Measurements from ENCODE around the gene ZFYVE16. TPM values are rescaled to one million over a fixed set of nuclear protein-coding genes. Genes with fewer than 3 reads are reported as not detected.
"Not testable (repeated sequence)": the region's sequence is repeated elsewhere in the genome, so short reads cannot be mapped to it uniquely, and the experiment has no call there.

ZFYVE16 gene
- total RNA-seq, 2 experiments from 2014 or later: 11.2 to 11.8 TPM

- DNase-seq (no peak), ATAC-seq (no peak)
- no peak overlapping the region for H3K27ac Mint-ChIP-seq
- intact Hi-C loops (cut with DNase I, micrococcal nuclease): no loop called here
- CTCF ChIA-PET: interaction anchor here (1.4 kb wide), 1 partner anchor 82 kb away, joined by 3 read pairs; no protein-coding TSS in a partner anchor
- H3K4me3 Mint-ChIP-seq: no peak overlapping the region
- POLR2A ChIA-PET: no interaction called here
- peaks cover 24% of the 10 kb centered on the region for H3K27me3 Mint-ChIP-seq
- peaks cover 3% of the 10 kb centered on the region for H3K9me3 Mint-ChIP-seq (ENCODE audit: low read depth)
- H3K4me1 Mint-ChIP-seq: peaks cover 6% of the 10 kb centered on the region
- H3K36me3 Mint-ChIP-seq (ENCODE audit: low read depth): no peaks in the 10 kb centered on the region
Measured at GRCh38 chr5:80389580-80389979, 18.3 kb upstream of the ZFYVE16 start.

GRCh38 chr5:80390413-80390812 lies 17.5 kb upstream of the ZFYVE16 start:
- H3K9me3 Mint-ChIP-seq (ENCODE audit: low read depth); DNase-seq; H3K4me3 Mint-ChIP-seq; H3K4me1 Mint-ChIP-seq; intact Hi-C loops (cut with DNase I, micrococcal nuclease); H3K36me3 Mint-ChIP-seq (ENCODE audit: low read depth); ATAC-seq; H3K27ac Mint-ChIP-seq; CTCF ChIA-PET; POLR2A ChIA-PET: not testable (repeated sequence)
- H3K27me3 Mint-ChIP-seq: peaks cover 24% of the 10 kb centered on the region

- CTCF ChIA-PET; intact Hi-C loops (cut with DNase I, micrococcal nuclease); H3K9me3 Mint-ChIP-seq (ENCODE audit: low read depth); POLR2A ChIA-PET; ATAC-seq; H3K36me3 Mint-ChIP-seq (ENCODE audit: low read depth); H3K27ac Mint-ChIP-seq; DNase-seq; H3K4me3 Mint-ChIP-seq; H3K4me1 Mint-ChIP-seq: not testable (repeated sequence)
- peaks cover 26% of the 10 kb centered on the region for H3K27me3 Mint-ChIP-seq
Measured at GRCh38 chr5:80391267-80391666, 16.6 kb upstream of the ZFYVE16 start.

GRCh38 chr5:80399526-80400239 lies 8.2 kb upstream of the ZFYVE16 start:
- no peak overlapping the region for H3K27ac Mint-ChIP-seq
- H3K36me3 Mint-ChIP-seq (ENCODE audit: low read depth): no peaks in the 10 kb centered on the region
- no peak overlapping the region for H3K4me3 Mint-ChIP-seq
- POLR2A ChIA-PET: no interaction called here
- CTCF ChIA-PET: no interaction called here
- ATAC-seq (peak; percentile 36), DNase-seq (no peak)
- peaks cover 3% of the 10 kb centered on the region for H3K27me3 Mint-ChIP-seq
- intact Hi-C loops (cut with DNase I, micrococcal nuclease): loop anchor here in 1 of 2 experiments (10.0 kb wide), 1 partner anchor 145 kb away; the partner anchor contains the start of gene SERINC5
- peaks cover 6% of the 10 kb centered on the region for H3K4me1 Mint-ChIP-seq
- no peaks in the 10 kb centered on the region for H3K9me3 Mint-ChIP-seq (ENCODE audit: low read depth)

GRCh38 chr5:80400368-80400767 lies 7.5 kb upstream of the ZFYVE16 start:
- H3K36me3 Mint-ChIP-seq (ENCODE audit: low read depth); CTCF ChIA-PET; H3K9me3 Mint-ChIP-seq (ENCODE audit: low read depth); POLR2A ChIA-PET; H3K4me1 Mint-ChIP-seq; H3K27me3 Mint-ChIP-seq; DNase-seq; H3K27ac Mint-ChIP-seq; ATAC-seq; H3K4me3 Mint-ChIP-seq: not testable (repeated sequence)
- intact Hi-C loops (cut with DNase I, micrococcal nuclease): loop anchor here in 1 of 2 experiments (10.0 kb wide), 1 partner anchor 146 kb away; the partner anchor contains the start of gene SERINC5

GRCh38 chr5:80403782-80404181 lies 4.1 kb upstream of the ZFYVE16 start:
- H3K4me3 Mint-ChIP-seq: no peak overlapping the region
- no peak for DNase-seq
- no peak for ATAC-seq
- no peaks in the 10 kb centered on the region for H3K27me3 Mint-ChIP-seq
- intact Hi-C loops (cut with DNase I, micrococcal nuclease): loop anchor here in 1 of 2 experiments (10.0 kb wide), 1 partner anchor 149 kb away; the partner anchor contains the start of gene SERINC5
- ChIA-PET CTCF (interaction anchor here (0.7 kb wide), 1 partner anchor 312 kb away, joined by 3 read pairs; no protein-coding TSS in a partner anchor), POLR2A (no interaction called here)
- H3K4me1 Mint-ChIP-seq: peaks cover 14% of the 10 kb centered on the region
- no peak overlapping the region for H3K27ac Mint-ChIP-seq
- no peaks in the 10 kb centered on the region for H3K9me3 Mint-ChIP-seq (ENCODE audit: low read depth)
- H3K36me3 Mint-ChIP-seq (ENCODE audit: low read depth): no peaks in the 10 kb centered on the region

- Mint-ChIP-seq H3K36me3 (ENCODE audit: low read depth) (no peaks in the 10 kb centered on the region), H3K4me1 (peaks cover 17% of the 10 kb centered on the region), H3K4me3 (peak overlapping the region; percentile 82), H3K27ac (peak overlapping the region; percentile 94), H3K27me3 (no peaks in the 10 kb centered on the region), H3K9me3 (ENCODE audit: low read depth) (no peaks in the 10 kb centered on the region)
- DNase-seq (peak; percentile 41), ATAC-seq (no peak)
- POLR2A ChIA-PET: interaction anchor here (0.6 kb wide), 1 partner anchor 43 kb away, joined by 6 read pairs; no protein-coding TSS in a partner anchor
- intact Hi-C loops (cut with DNase I, micrococcal nuclease): loop anchor here (1.0 to 10.0 kb wide), 13 partner anchors 82 to 1870 kb away; partner anchors contain the start of genes HOMER1 (in 2 of the 2), SERINC5 (in 2 of the 2), FAM151B (in 1 of the 2) and MTX3 (in 1 of the 2)
- CTCF ChIA-PET: interaction anchor here (0.5 to 2.0 kb wide), 2 partner anchors 9 to 20 kb away, joined by 3 to 5 read pairs; no protein-coding TSS in a partner anchor
Measured at GRCh38 chr5:80406980-80407734, 707 bp upstream of the ZFYVE16 start.

GRCh38 chr5:80408484-80409366 lies 861 bp downstream of the ZFYVE16 start:
- Mint-ChIP-seq H3K9me3 (ENCODE audit: low read depth) (no peaks in the 10 kb centered on the region), H3K4me3 (peak overlapping the region; percentile 82), H3K4me1 (peaks cover 17% of the 10 kb centered on the region), H3K27me3 (no peaks in the 10 kb centered on the region), H3K27ac (peak overlapping the region; percentile 55), H3K36me3 (ENCODE audit: low read depth) (no peaks in the 10 kb centered on the region)
- ChIA-PET POLR2A (no interaction called here), CTCF (no interaction called here)
- DNase-seq (peak; percentile 58), ATAC-seq (peak; percentile 14)
- intact Hi-C loops (cut with DNase I, micrococcal nuclease): loop anchor here (1.0 to 10.0 kb wide), 10 partner anchors 154 to 1869 kb away; partner anchors contain the start of genes HOMER1 (in 2 of the 2), DHFR (in 1 of the 2), MSH3 (in 1 of the 2) and RPS23 (in 1 of the 2)

- POLR2A ChIA-PET: no interaction called here
- peaks cover 17% of the 10 kb centered on the region for H3K4me1 Mint-ChIP-seq
- H3K4me3 Mint-ChIP-seq: no peak overlapping the region
- H3K36me3 Mint-ChIP-seq (ENCODE audit: low read depth): peaks cover 4% of the 10 kb centered on the region
- ATAC-seq (no peak), DNase-seq (no peak)
- intact Hi-C loops (cut with DNase I, micrococcal nuclease): loop anchor here (5.0 to 10.0 kb wide), 9 partner anchors 155 to 1868 kb away; partner anchors contain the start of genes HOMER1 (in 2 of the 2), RPS23 (in 1 of the 2), SERINC5 (in 1 of the 2) and TENT2 (in 1 of the 2)
- H3K9me3 Mint-ChIP-seq (ENCODE audit: low read depth): no peaks in the 10 kb centered on the region
- H3K27me3 Mint-ChIP-seq: no peaks in the 10 kb centered on the region
- CTCF ChIA-PET: no interaction called here
- H3K27ac Mint-ChIP-seq: no peak overlapping the region
Measured at GRCh38 chr5:80409367-80409966, 1.6 kb downstream of the ZFYVE16 start.

- DNase-seq (no peak), ATAC-seq (no peak)
- H3K36me3 Mint-ChIP-seq (ENCODE audit: low read depth): peaks cover 6% of the 10 kb centered on the region
- H3K4me1 Mint-ChIP-seq: peaks cover 17% of the 10 kb centered on the region
- intact Hi-C loops (cut with DNase I, micrococcal nuclease): no loop called here
- H3K4me3 Mint-ChIP-seq: no peak overlapping the region
- H3K27ac Mint-ChIP-seq: no peak overlapping the region
- ChIA-PET CTCF (interaction anchor here (1.0 kb wide), 1 partner anchor 17 kb away, joined by 3 read pairs; no protein-coding TSS in a partner anchor), POLR2A (no interaction called here)
- H3K9me3 Mint-ChIP-seq (ENCODE audit: low read depth): no peaks in the 10 kb centered on the region
- no peaks in the 10 kb centered on the region for H3K27me3 Mint-ChIP-seq
Measured at GRCh38 chr5:80411589-80412219, 3.8 kb downstream of the ZFYVE16 start.
